RKO (cell line): Measurements from ENCODE around the gene STRN3.
A peak's percentile ranks its signal among the peaks of the same experiment; 100 is the strongest.
"Not testable (repeated sequence)": the region's sequence is repeated elsewhere in the genome, so short reads cannot be mapped to it uniquely, and the experiment has no call there.

Source experiments
- DNase-seq: peaks from one replicate; pipeline ENCODE4 v3.0.0-alpha.2; 2016; ENCODE audit warnings: low spot score

Gene STRN3

DNA sequence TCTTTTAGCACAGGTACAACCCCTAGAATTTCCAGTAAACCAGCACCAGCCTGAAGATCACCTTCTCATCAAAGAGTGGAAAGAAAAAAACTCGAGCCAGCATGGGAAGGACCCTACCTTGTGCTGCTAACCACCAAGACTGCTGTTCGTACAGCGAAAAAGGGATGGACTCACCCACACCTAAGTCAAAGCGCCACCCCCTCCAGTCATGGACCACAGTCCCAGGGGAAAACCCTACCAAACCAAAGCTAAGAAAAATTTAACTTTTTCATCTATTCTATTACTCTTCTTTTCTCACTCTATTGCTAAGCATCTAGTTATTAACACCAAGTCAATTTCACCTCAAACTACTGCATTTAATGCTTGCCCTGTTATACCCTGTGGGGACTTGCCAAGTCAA, 56.4 kb downstream of the STRN3 start:
- not testable (repeated sequence) for DNase-seq

DNA sequence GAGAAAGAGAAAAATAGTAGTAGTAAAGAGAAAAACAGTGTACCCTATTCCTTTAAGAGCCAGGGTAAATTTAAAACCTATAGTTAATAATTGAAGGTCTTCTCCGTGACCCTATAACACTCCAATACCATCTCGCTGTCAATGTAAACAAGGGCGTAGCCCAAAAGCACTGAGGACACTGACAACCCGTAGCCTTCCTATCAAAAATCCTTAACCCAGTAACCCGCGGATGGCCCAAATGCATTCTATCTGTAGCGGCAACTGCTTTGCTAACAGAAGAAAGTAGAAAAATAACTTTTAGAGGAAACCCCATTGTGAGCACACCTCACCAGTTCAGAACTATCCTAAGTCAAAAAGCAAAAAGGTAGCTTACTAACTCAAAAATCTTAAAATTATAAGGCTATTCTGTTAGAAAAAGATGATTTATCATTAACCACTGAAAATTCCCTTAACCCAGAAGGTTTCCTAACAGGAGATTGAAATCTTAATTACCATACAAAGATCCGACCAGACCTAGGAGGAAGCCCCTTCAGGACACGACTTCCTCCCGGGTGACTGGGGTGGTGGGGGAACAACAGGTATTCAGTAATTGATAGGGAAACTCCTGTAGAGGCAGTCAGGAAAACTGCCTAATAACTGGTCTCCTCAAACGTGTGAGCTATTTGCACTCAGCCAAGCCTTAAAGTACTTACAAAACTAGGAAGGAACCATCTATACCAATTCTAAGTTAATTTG, 58.6 kb downstream of the STRN3 start:
- DNase-seq: not testable (repeated sequence)

DNA sequence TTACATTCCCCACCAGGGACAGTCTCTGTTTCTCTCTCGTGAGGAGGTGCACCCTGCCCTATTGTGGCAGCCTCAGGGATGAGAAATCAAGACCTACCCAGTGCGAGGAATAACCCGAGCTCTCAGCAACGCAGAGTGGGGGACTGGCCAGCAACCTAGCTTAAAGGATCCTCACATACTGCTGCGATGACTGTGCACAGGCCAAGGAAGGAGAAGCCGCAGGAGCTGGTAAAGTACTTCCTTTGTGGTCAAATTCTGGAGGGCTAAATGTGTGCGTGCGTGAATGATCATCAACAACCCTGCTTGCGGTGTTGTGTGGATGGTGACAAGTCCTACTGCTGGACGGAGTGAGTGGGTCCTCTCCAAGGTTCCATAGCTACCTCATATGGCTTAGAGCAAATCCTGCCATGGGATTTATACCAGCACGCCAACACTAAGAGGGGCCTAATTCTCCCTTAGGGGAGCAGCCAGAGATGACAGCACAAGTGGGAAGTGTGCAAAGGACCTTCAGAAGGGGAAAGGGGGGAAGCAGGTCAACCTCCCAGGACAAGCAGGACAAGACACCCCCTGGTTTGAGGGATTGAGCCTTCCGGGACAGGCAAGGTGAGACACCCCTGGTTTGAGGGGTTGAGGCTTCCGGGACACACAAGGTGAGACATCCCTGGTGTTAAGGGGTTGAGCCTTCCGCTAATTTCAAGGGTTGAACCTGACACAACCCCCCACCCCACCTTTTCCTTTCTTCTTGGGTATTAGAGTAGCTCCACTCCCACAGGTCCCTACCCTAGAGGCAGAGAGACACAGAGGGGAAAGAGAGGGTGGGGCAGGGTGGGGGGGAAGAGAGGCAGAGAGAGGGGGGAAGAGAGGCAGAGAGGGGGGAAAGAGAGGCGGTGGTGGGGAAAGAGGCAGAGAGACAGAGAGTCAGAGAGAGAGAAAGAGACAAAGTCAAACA, 59.5 kb downstream of the STRN3 start:
- DNase-seq: no peak

DNA sequence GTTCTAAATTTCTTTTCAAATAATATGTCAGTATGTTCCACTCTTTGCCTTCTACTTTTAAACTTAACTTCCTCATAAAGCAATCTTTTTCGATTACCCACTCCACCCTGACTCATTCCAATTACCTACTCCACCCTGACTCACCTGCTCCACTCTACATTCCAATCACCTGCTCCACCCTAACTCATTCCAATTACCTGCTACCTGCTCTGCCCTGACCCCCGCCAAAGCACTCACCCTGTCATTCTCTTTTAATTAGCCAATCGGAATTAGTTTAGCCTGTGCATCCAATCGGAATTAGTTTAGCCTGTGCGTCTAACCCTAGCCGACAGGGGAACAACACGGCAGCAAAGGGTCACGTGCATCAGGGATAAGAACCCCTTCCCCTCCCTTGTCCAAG, 60.3 kb downstream of the STRN3 start:
- DNase-seq: not testable (repeated sequence)

DNA sequence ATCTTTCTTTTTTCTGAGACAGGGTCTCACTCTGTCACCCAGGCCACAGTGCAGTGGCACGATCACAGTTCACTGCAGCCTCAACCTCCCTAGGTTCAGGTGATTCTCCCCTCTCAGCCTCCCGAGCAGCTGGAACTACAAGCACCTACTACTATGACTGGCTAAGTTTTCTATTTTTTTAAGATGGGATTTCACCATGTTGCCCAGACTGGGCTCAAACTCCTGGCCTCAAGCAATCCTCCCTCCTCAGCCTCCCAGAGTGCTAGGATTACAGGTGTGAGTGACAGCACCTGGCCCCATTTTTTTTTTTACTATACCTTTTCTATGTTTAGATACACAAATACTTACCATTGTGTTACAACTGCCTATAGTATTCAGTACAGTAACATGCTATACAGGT, 63.6 kb downstream of the STRN3 start:
- DNase-seq: not testable (repeated sequence)

DNA sequence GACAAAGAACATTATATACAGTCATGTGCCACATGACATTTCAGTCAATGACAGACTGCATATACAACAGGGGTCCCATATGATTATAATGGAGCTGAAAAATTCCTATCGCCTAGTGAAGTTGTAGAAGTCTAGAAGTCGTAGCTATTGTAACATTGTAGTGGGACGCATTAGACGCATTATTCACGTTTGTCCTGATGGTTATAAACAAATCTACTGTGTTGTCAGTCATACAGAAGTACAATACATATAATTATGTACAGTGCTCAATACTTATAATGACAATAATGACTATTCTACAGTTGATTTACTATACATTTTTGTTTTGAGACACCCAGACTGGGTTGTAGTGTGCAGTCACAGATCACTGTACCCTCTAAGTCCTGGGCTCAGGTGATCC, 64.8 kb downstream of the STRN3 start:
- no peak for DNase-seq

DNA sequence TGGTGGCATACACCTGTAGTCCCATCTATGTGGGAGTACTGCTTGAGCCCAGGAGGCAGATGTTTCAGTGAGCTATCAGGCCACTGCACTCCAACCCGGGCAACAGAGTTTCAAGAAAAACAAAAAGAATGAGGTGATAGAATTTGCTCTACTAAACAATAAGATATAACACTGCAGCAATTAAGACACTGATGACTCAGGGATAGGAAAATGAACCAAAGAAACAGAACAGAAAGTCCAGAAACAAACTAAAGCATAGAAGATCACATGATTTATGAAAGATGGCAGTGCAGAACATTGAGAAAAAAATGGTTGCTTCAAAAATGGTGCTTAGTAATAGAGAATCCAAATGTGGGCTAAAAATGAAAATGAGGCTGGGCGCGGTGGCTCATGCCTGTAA, 66.0 kb downstream of the STRN3 start:
- DNase-seq: no peak

DNA sequence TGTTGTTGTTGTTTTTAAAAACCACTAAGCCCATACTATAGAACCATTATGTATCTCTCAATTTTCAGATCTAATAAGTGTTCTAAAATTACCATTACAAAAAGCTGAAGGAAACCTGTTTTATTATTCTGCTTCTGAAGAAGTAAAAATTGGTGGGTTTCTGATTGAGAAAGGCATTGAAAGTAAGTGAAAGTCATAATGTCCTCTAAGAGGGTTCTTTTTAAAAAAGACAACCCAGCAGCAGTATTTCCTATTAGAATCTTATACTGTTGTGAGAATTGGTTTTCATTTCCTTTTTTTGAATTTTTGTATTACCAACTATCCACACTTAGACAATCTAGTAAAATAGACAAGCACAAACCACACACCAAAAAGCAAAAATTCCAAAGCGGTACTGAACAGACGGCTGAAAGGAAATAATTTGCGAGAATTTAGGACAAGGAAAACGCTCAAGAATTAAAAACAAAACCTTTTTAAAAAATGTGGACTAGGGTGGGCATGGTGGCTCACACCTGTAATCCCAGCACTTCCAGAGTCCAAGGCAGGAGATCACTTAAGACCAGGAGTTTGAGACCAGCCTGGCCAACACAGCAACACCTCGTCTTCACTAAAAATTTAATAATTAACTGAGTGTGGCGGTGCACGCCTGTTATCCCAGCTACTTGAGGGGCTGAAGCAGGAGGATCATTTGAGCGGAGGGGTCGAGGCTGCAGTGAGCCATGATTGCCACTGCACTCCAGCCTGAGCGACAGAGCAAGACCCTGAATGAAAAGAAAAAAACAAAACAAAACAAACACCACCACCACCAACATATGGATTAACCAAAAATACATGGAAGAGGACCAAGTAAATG, 67.4 kb downstream of the STRN3 start:
- DNase-seq: no peak

DNA sequence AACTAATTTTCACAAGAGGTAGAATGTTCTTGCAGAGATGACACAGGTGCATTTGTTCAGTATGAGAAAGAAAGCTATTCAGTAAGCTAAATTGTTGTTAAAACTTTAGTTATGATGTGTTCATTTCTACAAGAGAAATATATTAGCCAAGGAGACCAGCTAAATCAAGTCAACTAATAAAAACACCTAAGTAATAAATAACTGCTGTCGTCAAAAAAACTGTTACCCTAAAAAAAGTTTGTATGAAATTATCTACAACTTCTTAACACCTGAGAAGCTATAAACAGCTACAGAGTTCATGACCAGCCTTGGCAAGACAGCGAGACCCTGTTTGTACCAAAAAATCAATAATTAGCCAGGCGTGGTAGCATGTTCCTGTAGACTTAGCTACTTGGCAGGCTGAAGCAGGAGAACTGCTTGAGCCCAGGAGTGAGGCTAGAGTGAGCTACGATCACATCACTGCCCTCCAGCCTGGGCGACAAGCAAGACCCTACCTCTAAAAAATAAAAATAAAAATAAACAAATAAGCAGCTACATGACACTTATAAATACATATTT, 68.3 kb downstream of the STRN3 start:
- no peak for DNase-seq

DNA sequence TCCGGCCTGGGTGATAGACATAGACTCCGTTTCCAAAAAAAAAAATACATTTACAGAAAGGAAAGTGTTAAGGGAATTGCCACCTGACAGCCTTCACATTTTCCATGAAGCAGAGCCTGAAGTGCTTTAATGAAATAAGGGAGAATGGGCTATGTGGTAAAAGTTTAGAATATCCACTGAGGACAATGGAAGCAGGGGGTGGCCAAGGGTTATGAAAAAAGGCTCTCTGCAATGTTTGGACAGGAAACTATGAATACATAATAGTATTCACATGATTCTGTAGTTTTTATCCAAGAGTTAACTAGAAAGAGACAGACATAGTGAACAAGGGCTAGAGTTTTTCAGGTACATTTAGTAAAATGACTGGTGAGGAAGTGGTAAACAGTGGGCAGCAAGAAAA, 76.5 kb downstream of the STRN3 start:
- DNase-seq: no peak

DNA sequence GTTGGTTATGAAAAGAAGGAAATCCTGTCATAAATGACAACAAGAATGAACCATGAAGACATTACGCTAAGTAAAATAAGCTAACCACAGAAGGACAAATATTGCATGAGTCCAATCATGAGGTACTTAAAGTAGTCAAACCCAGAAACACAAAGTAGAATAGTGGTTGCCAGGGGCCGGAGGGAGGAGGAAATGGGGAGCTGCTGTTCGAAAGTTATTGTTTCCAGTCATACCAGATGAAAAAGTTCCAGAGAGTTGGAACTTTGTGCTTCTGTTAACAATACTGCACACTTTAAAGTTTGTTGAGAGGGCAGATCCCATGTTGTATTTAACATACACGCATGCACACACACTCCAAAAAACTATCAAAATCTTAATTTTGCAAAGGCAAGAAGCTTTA, 82.5 kb downstream of the STRN3 start:
- no peak for DNase-seq

DNA sequence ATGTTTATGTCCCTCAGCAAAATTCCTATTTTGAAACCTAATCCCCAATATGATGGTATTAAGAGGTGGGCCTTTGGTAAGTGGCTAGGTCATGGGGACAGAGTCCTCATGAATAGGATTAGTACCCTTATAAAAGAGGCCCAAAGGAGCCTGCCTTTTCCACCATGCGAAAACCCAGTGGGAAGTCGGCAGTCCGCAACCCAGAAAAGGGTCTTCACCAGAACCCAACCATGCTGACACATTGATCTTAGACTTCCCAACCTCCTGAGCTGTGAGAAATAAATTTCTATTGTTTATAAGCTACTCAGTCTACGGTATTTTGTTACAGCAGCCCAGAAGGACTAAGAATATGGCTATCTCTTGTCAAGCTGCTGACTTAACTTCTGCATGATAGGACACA, 85.3 kb downstream of the STRN3 start:
- no peak for DNase-seq

DNA sequence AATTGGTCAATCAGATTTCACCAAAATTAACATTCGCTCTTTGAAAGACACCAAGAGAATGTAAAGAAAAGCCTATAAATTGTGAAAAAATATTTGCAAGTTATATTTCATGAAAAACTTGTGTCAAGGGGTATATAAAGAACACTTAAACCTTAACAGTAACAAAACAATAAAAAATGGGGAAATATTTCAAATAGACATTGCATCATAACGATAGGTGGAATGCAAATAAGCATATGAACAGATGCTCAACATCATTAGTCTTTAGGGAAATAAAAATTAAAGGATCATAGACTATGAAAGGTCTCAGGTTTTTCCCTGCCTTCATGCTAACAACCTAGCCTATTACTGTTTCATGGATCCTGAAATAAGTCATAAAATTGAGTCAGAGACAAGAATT, 87.6 kb downstream of the STRN3 start:
- DNase-seq: no peak

DNA sequence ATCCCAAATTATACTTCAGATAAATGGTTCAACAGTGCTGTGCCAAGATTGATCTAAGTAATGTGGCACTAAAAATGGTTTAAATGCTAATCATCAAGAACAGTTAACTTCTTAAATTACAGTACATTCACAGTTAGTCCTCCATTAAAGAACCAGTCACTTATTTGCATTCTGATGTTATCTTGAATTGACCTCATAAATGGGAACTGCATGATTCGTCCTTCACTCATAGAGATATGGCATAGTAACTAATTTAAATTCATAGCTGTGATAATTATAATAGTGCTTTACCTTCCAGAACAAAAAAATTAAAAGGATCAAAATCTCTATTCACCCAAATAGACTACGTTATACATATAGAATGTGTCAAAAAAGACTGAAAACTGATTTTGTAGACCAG, 90.7 kb downstream of the STRN3 start:
- peak; percentile 39 for DNase-seq

DNA sequence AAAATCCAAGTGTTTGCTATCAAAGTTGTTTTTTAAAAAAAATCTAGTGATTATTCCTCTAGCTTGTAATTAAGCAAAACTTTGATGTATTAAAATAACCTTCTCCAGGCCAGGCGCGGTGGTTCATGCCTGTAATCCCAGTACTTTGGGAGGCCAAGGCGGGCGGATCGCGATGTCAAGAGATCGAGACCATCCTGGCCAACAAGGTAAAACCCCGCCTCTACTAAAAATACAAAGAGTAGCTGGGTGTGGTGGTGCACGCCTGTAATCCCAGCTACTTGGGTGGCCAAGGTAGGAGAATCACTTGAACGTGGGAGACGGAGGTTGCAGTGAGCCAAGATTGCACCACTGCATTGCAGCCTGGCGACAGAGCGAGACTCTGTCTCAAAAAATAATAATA, 92.2 kb downstream of the STRN3 start:
- not testable (repeated sequence) for DNase-seq

DNA sequence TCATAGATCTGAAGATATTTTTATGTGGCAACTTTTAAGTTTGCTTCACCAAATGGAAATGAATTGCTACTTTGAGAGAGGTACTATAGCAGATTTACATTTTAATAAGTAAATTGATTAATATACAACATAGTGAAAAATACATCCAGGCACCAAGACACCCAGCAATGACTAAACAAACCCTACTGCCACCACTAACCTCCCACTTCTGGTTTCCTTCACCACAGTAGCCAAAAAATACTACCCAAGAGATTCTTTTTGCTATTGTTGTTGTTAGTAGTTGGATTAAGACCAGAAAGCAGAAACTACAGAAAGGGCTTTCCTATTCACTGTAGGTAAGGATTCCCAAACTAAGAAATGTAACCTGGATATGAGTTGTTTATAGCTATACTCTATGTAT, 97.7 kb downstream of the STRN3 start:
- DNase-seq: no peak

DNA sequence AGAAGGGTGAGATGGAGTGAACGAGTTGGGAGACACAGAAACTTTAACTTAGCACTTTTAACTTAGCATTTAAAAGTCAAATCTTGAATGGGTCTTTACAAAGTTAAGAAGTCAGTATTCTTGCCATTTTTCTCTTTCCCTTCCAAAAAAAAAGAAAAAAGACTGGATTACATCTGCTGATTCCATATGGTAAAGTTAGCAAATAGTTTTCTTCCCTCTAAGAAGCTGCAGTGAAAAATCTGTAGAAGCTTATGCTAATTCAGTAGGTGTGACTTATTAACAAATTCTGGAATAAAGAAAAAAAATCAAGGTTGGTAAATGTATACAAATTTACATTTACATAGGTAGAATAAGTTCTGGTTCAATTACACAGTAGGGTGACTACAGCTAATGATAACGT, 100.9 kb downstream of the STRN3 start:
- no peak for DNase-seq

DNA sequence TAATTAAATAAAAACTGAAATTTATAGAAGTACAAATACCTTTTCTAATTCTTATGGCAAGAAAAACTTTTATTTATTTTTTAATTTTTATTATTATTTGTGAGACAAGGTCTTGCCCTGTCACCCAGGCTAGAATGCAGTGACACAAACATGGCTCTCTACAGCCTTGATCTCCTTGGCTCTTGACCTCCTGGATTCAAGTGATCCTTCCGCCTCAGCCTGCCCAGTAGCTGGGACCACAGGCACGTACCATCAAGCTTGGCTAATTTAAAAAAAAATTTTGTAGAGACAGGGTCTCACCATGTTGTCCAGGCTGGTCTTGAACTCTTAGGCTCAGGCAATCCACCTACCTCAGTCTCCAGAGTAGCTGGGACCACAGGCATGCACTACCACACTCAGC, 104.4 kb downstream of the STRN3 start:
- no peak for DNase-seq

DNA sequence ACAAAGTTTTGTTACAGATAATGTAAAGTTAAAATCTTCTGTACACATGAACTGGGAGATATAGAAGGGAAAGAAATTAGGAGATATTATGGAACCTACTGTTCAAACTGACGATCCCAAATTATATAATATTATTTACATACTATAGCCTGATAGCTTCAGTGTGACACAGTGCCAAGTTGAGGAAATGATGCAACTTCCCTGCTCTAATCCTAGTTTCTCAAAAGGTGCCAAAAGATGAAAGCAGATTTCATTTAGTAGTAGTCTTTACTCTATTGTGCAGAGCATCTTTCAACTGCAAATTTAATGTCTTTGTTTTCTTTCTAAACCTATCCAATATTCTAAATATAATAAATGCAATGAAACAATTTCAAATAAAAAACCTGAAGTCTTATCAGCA, 104.9 kb downstream of the STRN3 start:
- no peak for DNase-seq

DNA sequence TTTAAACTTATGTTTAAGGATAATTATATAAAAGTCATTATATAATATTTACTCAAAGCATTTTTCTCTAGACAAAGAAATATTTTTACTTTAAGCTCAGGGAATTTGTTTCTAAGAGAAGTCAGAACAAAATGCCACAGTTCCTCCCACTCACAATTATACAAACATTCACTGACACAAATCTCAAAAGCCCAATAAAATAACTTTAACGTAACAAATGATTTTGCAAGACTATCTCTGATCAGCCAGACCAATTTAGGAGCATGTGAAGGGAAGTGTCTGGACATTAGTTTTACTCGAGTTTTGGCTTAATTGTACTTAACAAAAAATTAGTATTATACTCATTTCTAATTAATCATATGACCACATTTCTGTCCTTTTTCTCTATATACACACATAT, 110.6 kb downstream of the STRN3 start:
- DNase-seq: no peak

DNA sequence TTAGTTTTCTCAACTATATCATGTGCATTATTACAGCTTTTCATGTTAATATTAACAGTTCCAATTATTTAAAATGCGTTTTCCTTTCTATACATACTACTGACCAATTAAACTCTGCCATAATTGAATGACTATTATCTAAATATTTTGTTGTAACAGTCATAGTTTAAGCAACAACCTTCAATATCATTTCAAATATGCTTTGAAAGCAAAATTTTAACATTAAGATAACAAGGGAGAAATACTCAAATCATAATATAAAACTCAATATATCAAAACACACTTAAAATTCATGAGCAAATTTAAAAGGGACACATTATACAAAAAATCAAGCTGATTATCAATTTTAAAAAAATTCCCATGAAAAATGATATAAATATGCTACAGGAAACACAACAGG, 111.4 kb downstream of the STRN3 start:
- no peak for DNase-seq

DNA sequence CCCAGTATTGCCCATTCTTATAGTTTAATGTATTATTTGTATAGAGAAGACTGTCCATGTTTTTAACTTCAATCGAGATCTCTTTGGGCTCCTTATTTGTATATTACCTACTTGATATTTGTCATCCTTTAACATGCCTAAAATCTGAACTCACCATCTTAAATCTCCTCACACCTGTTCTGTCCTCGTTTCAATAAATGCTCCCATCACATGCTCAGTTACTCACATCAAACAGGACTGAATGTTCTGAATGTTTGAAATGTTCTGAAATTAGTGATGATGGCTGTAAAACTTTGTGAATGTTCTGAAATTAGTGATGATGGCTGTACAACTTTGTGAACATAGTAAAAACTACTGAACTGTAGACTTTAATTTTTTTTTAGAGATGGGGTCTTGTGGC, 117.4 kb downstream of the STRN3 start:
- DNase-seq: no peak
